HEK293 (cell line): ENCODE data around the gene KRTAP4-9.
"Not testable (repeated sequence)": the region's sequence is repeated elsewhere in the genome, so short reads cannot be mapped to it uniquely, and the experiment has no call there.

Experiments
- CTCF ChIA-PET: fragments of 350-600 bp; formaldehyde crosslinking; extraction: SDS; loops from one replicate; lab custom pipeline; 2021; ENCODE audit warnings: antibody characterized with exemption; lab: Yijun Ruan, JAX
- POLR2A ChIA-PET: fragments of 300-600 bp; formaldehyde crosslinking; extraction: SDS; loops from one replicate; lab custom pipeline; 2020; ENCODE audit warnings: antibody characterized with exemption, inconsistent platforms; lab: Yijun Ruan, JAX
- H3K27ac ChIP-seq: fragments of 200-500 bp; sonication (Bioruptor generic); 2 replicates; pipeline ENCODE4 v1.5.1; 2014; ENCODE audit warnings: low read depth, low read length, control low read depth, inconsistent platforms; ENCODE audit errors: extremely low read depth
- H3K36me3 ChIP-seq, 2 experiments: fragments of 200-500 bp in 1 of 2; sonication (Bioruptor generic) in 1 of 2; 1 replicate in 1 of 2; 2 replicates in 1 of 2; pipeline ENCODE4 v1.5.1; 2014 to 2017; ENCODE audit warnings: inconsistent platforms in 2 of 2, low read length in 2 of 2; ENCODE audit not compliant: control insufficient read depth in 2 of 2, insufficient read depth in 1 of 2
- H3K4me1 ChIP-seq: fragments of 200-500 bp; sonication (Bioruptor generic); 2 replicates; pipeline ENCODE4 v1.5.1; 2014; ENCODE audit warnings: mild to moderate bottlenecking, low read length, inconsistent platforms; ENCODE audit not compliant: control insufficient read depth, insufficient read depth
- H3K4me3 ChIP-seq: 2 replicates; pipeline ENCODE4 v1.5.1; 2011; ENCODE audit warnings: low read depth, mild to moderate bottlenecking, control low read depth, low read length, moderate library complexity
- H3K9me3 ChIP-seq: fragments of 200-500 bp; sonication (Bioruptor generic); 2 replicates; pipeline ENCODE4 v1.5.1; 2014; ENCODE audit warnings: low read depth, low read length, inconsistent platforms; ENCODE audit not compliant: control insufficient read depth, insufficient read depth
- SCRT1 ChIP-seq: fragments of 450-650 bp; formaldehyde crosslinking; IDR thresholded peaks from 2 replicates; pipeline ENCODE4 v1.5.1; 2016; ENCODE audit warnings: missing biosample characterization, missing genetic modification characterization, borderline replicate concordance
- SCRT2 ChIP-seq: fragments of 450-650 bp; formaldehyde crosslinking; IDR thresholded peaks from 2 replicates; pipeline ENCODE4 v1.5.1; 2016; ENCODE audit warnings: missing biosample characterization, missing genetic modification characterization
- ZIC2 ChIP-seq: fragments of 450-650 bp; formaldehyde crosslinking; IDR thresholded peaks from 2 replicates; pipeline ENCODE4 v1.5.1; 2016; ENCODE audit warnings: missing biosample characterization, missing genetic modification characterization
- ZNF169 ChIP-seq: fragments of 450-650 bp; formaldehyde crosslinking; IDR thresholded peaks from 2 replicates; pipeline ENCODE4 v1.5.1; 2016; ENCODE audit warnings: missing biosample characterization, missing genetic modification characterization
- ZNF366 ChIP-seq: fragments of 450-650 bp; formaldehyde crosslinking; conservative IDR thresholded peaks from 2 replicates; pipeline ENCODE4 v1.5.1; 2016; ENCODE audit warnings: missing biosample characterization, missing genetic modification characterization
- ZNF549 ChIP-seq: fragments of 450-650 bp; IDR thresholded peaks from 2 replicates; pipeline ENCODE4 v1.5.1; 2018; ENCODE audit warnings: missing biosample characterization, missing genetic modification characterization, mild to moderate bottlenecking, inconsistent platforms, moderate library complexity
- ZNF654 ChIP-seq: fragments of 450-650 bp; formaldehyde crosslinking; IDR thresholded peaks from 2 replicates; pipeline ENCODE4 v1.5.1; 2016; ENCODE audit warnings: low read depth, missing biosample characterization, missing genetic modification characterization
- ZNF660 ChIP-seq: fragments of 450-650 bp; IDR thresholded peaks from 2 replicates; pipeline ENCODE4 v1.5.1; 2018; ENCODE audit warnings: missing biosample characterization, mild to moderate bottlenecking, missing genetic modification characterization
- ZNF791 ChIP-seq: fragments of 450-650 bp; formaldehyde crosslinking; IDR thresholded peaks from 2 replicates; pipeline ENCODE4 v1.5.1; 2016; ENCODE audit warnings: missing biosample characterization, missing genetic modification characterization
- TF ChIP-seq, protein P1 (sequence below): fragments of 450-650 bp; formaldehyde crosslinking; IDR thresholded peaks from 2 replicates; pipeline ENCODE4 v1.5.1; 2016; ENCODE audit warnings: missing biosample characterization, missing genetic modification characterization
- TF ChIP-seq, protein P2 (sequence below): fragments of 450-650 bp; IDR thresholded peaks from 2 replicates; pipeline ENCODE4 v1.5.1; 2018; ENCODE audit warnings: missing biosample characterization, mild to moderate bottlenecking, missing genetic modification characterization

KRTAP4-9 gene

DNA sequence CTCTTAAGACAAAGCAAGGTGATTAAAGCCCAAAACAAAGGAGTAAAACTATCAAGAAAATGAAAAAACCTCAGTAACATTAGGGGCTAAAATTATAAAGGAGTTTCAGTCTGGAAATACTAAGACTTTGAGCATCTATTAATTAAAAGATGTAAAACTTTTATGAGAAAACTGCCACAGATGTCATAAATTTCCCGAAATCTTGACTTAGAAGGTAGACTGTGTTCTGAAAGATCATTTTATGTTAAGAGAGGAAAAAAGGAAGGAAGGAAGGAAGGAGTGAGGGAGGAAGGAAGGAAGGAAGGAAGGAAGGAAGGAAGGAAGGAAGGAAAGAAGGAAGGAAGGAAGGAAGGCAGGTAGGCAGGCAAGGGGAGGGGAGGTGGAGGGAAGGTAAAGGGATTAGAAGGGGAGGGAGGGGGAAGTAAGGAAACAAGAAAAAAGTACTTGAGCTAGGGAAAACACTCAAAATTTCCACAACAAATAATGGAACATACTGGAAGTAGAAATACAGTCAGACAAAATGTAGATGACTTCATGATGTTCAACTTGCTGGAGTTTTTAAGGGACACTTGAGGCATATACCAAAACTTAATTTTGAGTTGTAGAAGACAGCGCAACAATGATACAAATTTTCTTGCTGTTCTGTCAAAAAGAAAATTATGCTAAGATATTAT, 42.5 kb downstream of the KRTAP4-9 start:
- peak; percentile 68 for TF ChIP-seq ZNF366
- TF ChIP-seq ZNF169 (tag by site-specific recombination), result no peak
- H3K4me3 ChIP-seq, result no peak overlapping the region
- no peaks in the 10 kb centered on the region for H3K4me1 ChIP-seq
- CTCF ChIA-PET, result interaction anchor here (0.7 to 1.5 kb wide), 5 partner anchors 12 to 518 kb away, joined by 3 to 4 read pairs (median 3); no protein-coding TSS in a partner anchor
- no peak overlapping the region for H3K27ac ChIP-seq
- H3K36me3 ChIP-seq, result no peaks in the 10 kb centered on the region
- H3K9me3 ChIP-seq, result no peaks in the 10 kb centered on the region
- POLR2A ChIA-PET, result no interaction called here

DNA sequence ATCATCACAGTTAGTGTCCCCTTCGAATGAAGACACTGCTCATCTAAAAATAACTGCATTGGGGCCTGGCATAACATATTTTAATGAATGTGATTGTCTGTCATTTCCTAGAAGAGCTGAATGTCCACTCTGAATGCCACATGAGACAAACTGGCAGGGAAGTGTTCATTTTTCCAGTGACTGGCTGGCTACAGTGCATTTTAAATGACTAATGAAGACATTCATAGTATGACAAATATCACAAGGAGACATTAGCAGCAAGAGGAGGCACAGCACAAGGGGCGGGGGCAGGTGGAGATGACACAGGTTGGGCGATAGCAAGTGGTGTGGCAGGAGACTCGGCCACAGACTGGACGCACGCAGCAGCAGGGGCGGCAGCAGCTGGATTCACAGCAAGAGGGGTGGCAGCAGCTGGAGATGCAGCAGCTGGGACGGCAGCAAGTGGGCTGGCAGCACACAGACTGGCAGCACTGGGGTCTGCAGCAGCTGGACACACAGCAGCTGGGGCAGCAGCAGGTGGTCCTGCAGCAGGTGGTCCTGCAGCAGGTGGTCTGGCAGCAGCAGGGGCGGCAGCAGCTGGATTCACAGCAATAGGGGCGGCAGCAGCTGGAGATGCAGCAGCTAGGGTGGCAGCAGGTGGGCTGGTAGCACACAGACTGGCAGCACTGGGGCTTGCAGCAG, 43.9 kb downstream of the KRTAP4-9 start:
- H3K27ac ChIP-seq, CTCF ChIA-PET: not testable (repeated sequence)

DNA sequence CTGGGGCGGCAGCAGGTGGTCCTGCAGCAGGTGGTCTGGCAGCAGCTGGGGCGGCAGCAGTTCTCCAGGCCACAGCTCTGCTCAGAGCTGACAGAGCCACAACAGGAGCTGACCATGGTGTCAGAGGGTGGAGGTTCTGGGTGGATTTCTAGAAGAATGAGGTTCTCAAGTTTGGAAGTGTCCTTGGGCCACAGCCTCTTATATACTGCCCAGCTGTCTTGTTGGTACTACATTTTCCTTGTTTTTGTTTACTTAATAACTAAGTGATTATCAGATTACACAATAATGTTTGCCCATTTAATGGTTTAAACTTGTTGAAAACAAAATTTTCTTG, 44.4 kb downstream of the KRTAP4-9 start, which contains the start of gene KRTAP4-5:
Gene KRTAP4-5, minus strand, starts transcription at position 174 of the 334 bp plus-strand sequence. Its CDS starts 58 bp downstream, at position 116.
- Histone ChIP-seq H3K9me3 (no peaks in the 10 kb centered on the region), H3K4me1 (no peaks in the 10 kb centered on the region), H3K4me3 (no peak within 1 kb of the TSS), H3K36me3 (no peaks in the 10 kb centered on the region), H3K27ac (no peak within 1 kb of the TSS)
- ChIA-PET CTCF (no interaction called here), POLR2A (no interaction called here)
- TF ChIP-seq ZNF654 (no peak), SCRT2 (peak; percentile 56), ZIC2 (0 out of 2 replicates have a peak, but pooled peaks have one; percentile 5), SCRT1 (tag by site-specific recombination) (0 out of 2 replicates have a peak, but pooled peaks have one; percentile 12), ZNF549 (tag by site-specific recombination) (no peak)
- TF ChIP-seq, protein P1, sequence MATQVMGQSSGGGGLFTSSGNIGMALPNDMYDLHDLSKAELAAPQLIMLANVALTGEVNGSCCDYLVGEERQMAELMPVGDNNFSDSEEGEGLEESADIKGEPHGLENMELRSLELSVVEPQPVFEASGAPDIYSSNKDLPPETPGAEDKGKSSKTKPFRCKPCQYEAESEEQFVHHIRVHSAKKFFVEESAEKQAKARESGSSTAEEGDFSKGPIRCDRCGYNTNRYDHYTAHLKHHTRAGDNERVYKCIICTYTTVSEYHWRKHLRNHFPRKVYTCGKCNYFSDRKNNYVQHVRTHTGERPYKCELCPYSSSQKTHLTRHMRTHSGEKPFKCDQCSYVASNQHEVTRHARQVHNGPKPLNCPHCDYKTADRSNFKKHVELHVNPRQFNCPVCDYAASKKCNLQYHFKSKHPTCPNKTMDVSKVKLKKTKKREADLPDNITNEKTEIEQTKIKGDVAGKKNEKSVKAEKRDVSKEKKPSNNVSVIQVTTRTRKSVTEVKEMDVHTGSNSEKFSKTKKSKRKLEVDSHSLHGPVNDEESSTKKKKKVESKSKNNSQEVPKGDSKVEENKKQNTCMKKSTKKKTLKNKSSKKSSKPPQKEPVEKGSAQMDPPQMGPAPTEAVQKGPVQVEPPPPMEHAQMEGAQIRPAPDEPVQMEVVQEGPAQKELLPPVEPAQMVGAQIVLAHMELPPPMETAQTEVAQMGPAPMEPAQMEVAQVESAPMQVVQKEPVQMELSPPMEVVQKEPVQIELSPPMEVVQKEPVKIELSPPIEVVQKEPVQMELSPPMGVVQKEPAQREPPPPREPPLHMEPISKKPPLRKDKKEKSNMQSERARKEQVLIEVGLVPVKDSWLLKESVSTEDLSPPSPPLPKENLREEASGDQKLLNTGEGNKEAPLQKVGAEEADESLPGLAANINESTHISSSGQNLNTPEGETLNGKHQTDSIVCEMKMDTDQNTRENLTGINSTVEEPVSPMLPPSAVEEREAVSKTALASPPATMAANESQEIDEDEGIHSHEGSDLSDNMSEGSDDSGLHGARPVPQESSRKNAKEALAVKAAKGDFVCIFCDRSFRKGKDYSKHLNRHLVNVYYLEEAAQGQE (tag by site-specific recombination), result peak; percentile 74

More for the DNA sequence above, 43.9 kb downstream of the KRTAP4-9 start:
- POLR2A ChIA-PET, H3K4me3 ChIP-seq, H3K4me1 ChIP-seq: not testable (repeated sequence)
- TF ChIP-seq ZIC2, result peak; percentile 84
- peak; percentile 95 for TF ChIP-seq SCRT1 (tag by site-specific recombination)
- peak; percentile 86 for TF ChIP-seq SCRT2
- TF ChIP-seq, all 188 proteins: peak for 3; not testable (repeated sequence) for 185
- not testable (repeated sequence) for H3K9me3 ChIP-seq, H3K36me3 ChIP-seq

DNA sequence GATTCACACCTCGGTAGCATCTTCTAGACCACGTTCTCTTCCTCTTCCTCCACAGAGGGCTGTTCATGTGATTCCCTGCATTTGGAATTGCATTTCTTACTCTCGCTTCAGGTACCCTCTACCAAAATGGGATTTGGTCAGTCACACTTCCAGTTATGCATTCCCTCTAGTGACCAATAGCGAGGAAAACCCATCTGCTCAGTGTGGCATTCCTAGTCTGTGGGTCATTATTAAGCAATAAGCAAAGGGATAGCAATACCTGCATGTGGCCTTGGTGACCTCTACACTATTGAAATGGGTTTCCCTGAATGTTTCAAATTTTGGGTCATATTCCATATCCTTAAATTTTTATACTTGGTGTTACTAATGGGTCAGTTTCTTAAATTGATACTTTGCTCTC, 44.8 kb downstream of the KRTAP4-9 start:
- POLR2A ChIA-PET, result no interaction called here
- Histone ChIP-seq H3K27ac (no peak overlapping the region), H3K36me3 (no peaks in the 10 kb centered on the region), H3K4me3 (no peak overlapping the region), H3K4me1 (no peaks in the 10 kb centered on the region), H3K9me3 (no peaks in the 10 kb centered on the region)
- TF ChIP-seq ZNF660 (tag by site-specific recombination) (no peak), ZNF791 (tag by site-specific recombination) (no peak)
- TF ChIP-seq, protein P2, sequence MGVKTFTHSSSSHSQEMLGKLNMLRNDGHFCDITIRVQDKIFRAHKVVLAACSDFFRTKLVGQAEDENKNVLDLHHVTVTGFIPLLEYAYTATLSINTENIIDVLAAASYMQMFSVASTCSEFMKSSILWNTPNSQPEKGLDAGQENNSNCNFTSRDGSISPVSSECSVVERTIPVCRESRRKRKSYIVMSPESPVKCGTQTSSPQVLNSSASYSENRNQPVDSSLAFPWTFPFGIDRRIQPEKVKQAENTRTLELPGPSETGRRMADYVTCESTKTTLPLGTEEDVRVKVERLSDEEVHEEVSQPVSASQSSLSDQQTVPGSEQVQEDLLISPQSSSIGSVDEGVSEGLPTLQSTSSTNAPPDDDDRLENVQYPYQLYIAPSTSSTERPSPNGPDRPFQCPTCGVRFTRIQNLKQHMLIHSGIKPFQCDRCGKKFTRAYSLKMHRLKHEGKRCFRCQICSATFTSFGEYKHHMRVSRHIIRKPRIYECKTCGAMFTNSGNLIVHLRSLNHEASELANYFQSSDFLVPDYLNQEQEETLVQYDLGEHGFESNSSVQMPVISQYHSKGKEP (tag by site-specific recombination), result no peak
- CTCF ChIA-PET, result interaction anchor here (0.9 kb wide), 1 partner anchor 499 kb away, joined by 3 read pairs; no protein-coding TSS in a partner anchor
